Activated CD4-positive, alpha-beta T cell treated with anti-CD3 and anti-CD28 coated beads, Interleukin-2, amount 50 U/mL, for 16 hours (primary cell): ENCODE data around the gene ACOT12.
"Not testable (repeated sequence)": the region's sequence is repeated elsewhere in the genome, so short reads cannot be mapped to it uniquely, and the experiment has no call there.

ENCODE experiments used
- DNase-seq: peaks from one replicate; pipeline ENCODE4 v3.0.0-alpha.2; 2020

Gene ACOT12

DNA sequence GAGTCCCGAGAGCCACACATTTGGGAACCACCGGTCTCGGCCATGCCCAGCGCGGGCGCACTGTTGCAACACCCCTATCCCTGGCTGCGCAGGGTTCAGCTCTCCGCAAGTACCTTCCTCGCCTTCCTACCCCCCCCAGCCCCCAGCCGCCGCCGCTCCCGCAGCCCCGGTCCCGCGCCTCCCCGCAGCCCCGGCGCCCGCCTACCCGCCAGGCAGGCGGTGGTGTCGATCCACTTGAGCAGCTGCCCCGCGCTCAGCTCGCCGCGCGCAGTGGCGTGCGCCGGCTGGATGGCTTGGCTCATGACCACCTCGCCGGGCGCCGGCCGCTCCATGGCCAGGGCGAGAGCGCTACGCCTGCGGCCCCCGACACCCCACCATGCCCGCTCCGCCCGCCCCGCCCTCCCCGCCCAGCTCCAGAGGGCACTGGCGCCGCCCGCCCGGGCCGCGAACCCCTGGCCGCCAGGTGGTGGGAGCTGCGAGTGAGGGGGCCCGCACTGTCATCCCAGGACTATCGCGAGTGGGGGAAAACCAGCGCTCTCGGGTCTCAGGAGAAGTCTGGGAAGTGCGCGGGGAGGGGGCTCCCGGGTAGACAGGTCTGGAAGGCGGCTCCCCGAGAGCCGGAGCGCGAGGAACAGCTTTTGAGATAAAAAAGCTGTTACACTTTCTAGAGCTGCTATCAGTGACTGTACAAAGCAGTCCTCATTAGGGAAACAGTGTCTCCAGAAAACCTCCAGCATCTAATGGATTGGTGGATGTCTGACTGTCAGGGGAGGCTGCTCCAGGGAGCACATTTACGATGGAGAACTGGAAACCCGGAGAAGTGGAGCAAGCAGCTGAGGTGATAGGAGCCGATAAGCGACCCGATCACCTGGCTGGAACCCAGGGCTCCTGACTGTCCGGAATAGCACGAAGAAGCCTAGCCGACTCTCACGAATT, at the start of gene ACOT12:
TSS of gene ACOT12 (minus strand) at position 352 of the 936 bp plus-strand sequence. CDS start at position 332, 20 bp downstream.
- no peak for DNase-seq

GRCh38 chr5:81435023-81435422, 41.1 kb upstream of the ACOT12 start:
- no peak for DNase-seq

- no peak for DNase-seq
Measured at GRCh38 chr5:81429985-81430384, 36.1 kb upstream of the ACOT12 start.

DNA sequence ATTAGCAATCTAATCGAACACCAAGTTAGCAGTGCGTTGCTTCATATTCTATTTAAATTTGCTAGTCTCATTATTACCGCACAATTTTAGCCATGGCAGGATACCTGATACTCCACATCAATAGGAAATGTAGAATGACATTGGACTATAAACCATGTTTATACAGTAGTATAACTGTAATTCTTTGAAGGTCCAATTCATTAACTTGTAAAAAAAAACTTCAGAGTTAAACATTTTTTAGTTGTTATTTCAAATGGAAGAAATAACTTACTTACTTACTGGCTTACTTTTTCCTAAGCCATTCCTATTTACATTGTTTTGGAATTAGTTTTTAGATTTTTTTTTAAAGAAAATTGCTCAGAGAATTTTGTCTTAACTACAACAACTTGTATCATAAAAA, 35.4 kb upstream of the ACOT12 start:
- no peak for DNase-seq

- DNase-seq, result no peak
Measured at GRCh38 chr5:81428861-81429260, 34.9 kb upstream of the ACOT12 start.

- DNase-seq, result no peak
Measured at GRCh38 chr5:81428446-81428845, 34.5 kb upstream of the ACOT12 start.

DNA sequence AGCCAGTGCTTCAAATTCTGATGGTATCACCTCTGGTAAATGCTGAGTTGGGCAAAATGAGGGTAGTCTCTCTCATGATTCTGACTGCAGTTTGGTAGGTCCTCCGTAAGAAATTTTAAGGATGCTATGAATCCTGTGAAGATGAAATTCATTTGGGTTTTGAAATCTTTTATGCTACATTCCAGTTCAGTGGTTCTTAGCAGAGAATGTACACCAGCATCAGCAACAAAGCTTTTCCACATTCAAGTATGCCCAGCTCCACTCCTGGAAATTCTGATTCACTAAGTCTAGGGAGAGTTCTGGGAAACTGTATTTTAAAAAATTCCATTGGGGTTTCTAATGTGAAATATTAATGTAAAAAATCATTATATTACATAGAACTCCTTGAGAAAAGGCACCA, 33.6 kb upstream of the ACOT12 start:
- DNase-seq, result no peak

DNA sequence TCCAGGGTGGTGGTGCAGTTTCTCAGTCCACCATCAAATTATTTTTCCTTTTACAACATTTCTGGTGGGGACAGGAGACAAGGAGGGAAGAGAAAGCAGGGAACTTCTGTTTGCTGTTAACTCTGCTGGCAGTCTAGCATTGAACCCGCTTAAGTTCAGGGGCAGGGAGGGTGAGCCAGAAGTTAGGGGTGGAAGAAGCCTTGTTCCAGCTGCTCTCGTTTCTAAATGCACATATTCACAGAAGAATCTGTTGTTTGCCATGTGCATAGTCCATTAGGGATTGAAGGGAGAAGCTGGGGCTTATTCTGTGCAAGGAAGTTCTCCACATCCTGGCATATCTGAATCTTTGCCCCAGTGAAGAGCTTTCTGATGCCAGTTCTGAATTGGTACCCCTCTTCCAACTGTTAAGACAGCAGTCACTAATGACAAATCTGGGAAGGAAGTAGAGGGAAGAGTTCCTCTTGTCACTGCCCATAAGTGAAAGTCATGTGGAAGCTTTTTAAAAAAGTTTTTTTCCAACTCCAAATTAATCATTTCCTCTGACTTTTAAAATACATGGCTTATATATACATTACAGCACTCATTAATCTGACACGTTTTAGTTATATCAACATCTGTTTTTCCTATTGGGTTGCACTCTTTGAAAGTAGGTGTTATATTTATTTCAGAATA, 32.6 kb upstream of the ACOT12 start:
- DNase-seq, result no peak

DNA sequence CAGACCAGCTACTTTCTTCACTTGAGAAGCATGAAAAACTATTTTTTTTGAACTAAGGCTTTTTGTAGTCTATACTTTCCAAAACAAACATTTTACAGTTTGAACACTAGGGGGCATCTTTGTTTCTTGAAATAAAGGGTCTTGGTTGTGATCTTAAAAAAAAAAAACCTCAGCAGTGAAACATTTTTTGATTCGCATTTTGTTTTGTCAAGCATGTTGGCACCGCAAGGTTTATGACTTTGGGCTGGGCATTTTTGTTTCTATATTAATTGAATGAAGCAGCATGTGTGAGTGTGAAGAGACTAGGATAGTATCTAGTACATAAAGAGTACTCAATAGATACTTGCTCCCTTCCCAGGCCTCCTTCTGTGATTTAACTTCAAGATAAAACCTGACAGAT, 31.6 kb upstream of the ACOT12 start:
- DNase-seq, result peak; percentile 69

- no peak for DNase-seq
Measured at GRCh38 chr5:81424728-81425127, 30.8 kb upstream of the ACOT12 start.

GRCh38 chr5:81422671-81423070, 28.7 kb upstream of the ACOT12 start:
- no peak for DNase-seq

- peak; percentile 91 for DNase-seq
Measured at GRCh38 chr5:81420039-81420667, 26.2 kb upstream of the ACOT12 start.

DNA sequence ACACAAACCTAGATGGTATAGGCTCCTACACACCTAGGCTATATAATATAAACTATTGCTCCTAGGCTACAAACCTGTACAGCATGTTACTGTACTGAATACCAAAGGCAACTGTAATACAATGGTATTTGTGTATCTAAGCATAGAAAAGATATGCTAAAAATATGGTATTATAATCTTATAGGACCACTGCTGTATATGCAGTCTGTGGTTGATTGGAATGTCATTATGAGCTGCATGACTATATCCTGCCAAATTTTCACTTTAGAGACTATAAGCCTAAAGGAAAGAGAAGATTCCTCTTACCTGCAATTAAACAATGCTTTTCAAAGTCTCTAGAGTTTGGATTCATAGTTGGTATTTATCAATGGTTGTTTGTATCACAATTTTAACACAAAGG, 24.7 kb upstream of the ACOT12 start:
- DNase-seq, result no peak

DNA sequence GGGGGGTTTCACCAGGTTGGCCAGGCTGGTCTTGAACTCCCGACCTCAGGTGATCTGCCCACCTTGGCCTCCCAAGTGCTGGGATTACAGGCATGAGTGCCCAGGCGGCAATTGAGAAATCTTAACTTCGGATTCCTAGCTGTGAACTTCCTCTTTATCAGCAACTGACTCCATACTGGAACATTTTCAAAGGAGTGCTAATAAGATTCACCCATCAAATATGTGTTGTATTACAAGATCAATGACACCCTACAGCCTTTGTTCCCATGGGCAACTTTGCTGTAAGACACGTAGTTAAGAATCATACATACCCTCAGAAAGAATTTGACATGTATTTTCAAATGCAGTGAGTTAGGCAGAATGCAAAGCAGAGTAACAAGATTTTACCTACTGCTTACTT, 23.1 kb upstream of the ACOT12 start:
- no peak for DNase-seq

- DNase-seq, result peak; percentile 78
Measured at GRCh38 chr5:81409896-81410295, 16.0 kb upstream of the ACOT12 start.

DNA sequence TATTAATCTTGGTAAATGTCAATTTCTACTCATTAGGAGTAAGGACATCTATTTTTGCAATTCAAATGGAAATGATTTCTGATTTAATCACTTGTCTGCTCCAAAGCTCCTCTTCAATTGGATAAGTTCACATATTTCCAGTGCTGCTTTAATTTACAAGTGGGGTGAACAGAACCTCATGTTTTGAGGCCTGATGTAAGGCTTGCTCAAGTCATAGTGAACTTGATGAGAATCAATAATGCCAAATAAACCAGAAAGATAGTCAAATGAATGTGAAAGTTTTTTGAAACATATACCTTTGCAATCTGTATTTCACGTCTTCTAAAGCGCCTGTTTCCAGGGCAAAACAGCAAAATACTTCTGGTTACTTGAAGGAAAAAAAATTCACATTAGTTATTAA, 15.4 kb upstream of the ACOT12 start:
- no peak for DNase-seq

- DNase-seq, result no peak
Measured at GRCh38 chr5:81408496-81408895, 14.6 kb upstream of the ACOT12 start.

DNA sequence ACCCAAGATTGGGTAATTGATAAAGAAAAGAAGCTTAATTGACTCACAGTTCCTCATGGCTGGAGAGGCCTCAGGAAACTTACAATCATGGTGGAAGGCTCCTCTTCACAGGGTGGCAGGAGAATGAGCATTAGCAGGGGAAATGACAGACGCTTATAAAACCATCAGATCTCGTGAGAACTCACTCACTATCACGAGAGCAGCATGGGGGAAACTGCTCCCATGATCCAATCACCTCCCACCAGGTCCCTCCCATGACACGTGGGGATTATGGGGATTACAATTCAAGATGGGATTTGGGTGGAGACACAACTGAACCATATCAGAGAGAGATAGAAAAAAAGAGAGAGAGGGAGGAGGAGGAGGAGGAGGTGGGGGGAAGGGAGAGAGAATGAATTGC, 13.9 kb upstream of the ACOT12 start:
- not testable (repeated sequence) for DNase-seq

DNA sequence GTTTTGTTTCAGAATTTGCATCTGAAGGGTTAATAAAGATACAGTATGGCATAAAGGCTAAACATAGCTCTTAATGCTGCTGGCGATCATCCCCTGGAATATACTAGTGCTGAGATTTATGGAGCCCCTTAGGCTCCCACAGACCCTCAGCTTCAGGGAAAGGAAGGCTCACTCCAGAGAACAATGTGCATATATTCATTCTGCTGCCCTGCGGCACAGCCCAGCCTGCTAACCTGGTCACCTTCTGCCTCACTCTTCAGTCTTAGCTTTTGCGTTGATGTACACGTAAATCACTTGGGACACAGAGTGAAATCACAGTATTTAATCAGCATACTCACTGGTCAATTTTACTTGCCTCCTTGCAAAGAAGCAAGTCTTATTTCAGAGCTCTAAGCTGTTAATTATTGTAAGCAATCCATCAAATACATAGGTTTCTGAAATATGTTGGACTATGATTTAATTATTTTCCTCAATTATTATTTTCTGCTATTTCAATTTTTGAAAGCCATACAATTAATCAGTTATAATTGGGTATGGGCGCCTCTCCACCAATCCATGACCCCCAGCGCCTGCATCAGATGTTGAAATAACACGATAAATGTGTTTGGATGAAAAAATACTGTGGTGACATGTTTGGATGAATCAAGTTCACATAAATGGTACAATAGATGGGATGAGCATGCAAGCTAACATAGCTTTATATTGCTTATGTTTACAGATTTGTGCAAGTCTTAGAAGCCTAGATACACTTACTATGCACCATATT, 11.4 kb upstream of the ACOT12 start:
- DNase-seq, result no peak

DNA sequence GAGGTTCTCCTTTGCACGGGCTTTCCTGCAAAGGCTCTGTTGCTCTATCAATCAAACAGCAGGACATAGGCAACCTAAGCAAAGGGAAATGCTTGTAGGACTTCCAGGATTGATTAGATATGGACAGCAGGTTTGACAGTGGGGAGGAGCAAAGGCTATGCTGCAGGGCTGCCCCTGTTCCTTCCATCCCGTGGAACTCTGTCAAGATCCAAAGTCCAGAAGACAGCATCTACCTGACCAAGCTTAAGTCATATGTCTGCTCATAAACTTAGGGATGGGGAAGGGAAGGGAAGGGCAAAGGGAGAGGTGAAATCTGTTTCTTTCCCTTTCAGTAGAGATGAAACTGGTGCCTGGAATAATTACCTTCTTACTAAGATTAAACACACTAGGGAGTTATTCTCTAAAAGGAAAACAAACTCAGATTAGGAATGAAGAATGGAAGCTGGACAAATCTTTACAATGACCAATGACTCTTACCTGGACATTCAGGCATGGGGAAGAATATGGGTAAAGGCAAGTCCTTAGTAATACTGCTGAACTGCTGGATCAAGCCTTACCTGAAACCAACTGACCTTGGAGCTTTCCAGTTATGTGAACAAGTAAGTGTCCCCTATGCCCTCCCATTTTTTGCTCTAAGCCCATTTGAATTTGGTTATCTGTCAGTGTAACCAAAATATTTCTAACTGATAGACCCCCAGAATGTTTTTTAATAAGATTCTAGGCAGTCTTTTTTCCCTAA, 8.4 kb upstream of the ACOT12 start:
- no peak for DNase-seq

DNA sequence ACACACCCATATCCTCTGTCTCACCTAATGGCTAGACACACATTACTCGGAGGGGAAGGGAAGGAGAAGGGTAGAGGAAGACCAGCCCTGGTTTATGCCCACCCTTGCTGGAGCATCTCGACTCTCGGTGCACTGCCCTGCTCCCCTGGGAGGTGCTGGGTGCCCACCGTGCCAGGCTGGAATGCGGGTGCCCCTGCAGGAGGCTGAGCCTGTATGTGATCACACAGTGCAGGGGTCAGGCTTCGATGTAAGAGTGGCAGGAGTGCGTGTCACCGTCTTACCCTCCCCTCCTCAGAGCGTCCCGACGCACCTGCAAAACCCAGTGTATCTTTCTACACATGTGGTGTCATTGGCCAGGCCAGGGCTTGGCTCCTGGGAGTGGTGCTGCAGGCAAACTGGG, 7.3 kb upstream of the ACOT12 start:
- DNase-seq, result no peak

DNA sequence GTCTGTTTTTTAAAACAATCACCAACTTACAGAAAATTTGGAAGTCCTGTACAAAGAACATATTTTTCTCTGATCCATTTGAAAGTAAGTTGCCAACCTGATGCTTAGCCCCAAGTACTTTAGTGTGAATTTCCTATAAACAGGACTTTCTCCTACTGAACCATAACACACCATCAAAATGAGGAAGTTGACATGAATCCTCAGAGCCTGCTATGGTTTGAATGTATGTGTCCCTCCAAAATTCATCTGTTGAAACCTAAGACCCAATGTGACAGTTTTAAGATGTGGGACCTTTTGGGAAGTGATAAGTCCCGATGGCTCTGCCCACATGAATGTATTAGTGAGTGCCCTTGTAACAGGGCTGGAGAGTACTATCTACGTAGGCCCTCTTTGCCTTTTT, 6.4 kb upstream of the ACOT12 start:
- DNase-seq, result no peak
